ENCODE measurements around the gene SDF2L1.
"Not testable (repeated sequence)": the region's sequence is repeated elsewhere in the genome, so short reads cannot be mapped to it uniquely, and the experiment has no call there.

Gene SDF2L1

GRCh38 chr22:21637450-21637849 lies 4.7 kb upstream of the SDF2L1 start:
- DNase-seq = not testable (repeated sequence)

DNA sequence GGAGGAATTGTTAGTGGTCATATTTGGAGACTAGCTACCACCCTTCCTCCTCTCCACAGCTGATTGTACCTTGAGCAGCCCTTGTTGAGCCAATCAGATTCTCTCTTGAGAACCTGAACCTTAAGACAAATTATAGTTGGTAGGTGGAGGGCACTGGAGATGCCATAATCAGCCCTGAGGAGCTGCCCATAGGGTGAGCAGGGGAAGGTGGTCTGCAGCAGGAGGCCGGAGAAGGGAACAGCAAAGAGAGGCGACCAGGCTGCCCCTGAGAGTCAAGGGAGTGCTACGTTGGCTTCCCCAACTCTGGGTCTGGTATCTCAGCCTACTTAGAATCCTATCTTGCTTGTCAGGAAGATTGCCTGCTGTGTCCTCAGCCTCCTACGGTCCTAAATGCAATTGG lies 2.7 kb upstream of the SDF2L1 start:
- DNase-seq = no peak

DNA sequence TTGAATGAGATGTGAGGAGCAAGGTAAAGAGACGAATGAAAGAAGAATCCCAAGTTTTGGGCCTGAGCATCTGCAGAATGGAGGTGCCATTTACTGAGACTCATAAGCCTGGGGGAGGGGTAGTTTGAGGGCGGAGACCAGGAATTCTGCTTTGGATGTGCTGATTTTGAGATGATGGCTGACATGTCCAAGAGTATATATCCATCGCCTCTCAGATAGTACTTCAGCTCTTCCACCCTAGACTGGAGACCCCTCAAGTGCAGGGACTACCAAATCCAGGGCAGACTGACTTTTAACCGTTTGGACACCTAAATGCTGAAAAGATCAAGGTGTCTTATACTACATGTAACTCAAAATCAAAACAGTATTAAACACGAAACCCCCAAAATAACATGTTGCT lies 1.3 kb upstream of the SDF2L1 start:
- DNase-seq = no peak

GRCh38 chr22:21641417-21641788 lies 699 bp upstream of the SDF2L1 start:
- DNase-seq = peak; percentile 21

- DNase-seq = peak; percentile 46
These were observed 714 bp downstream of the SDF2L1 start for GRCh38 chr22:21642584-21643448.

- no peak for DNase-seq
These were observed 1.6 kb downstream of the SDF2L1 start for GRCh38 chr22:21643533-21644357.

- DNase-seq = not testable (repeated sequence)
These were observed 3.4 kb downstream of the SDF2L1 start for GRCh38 chr22:21645513-21645912.

DNA sequence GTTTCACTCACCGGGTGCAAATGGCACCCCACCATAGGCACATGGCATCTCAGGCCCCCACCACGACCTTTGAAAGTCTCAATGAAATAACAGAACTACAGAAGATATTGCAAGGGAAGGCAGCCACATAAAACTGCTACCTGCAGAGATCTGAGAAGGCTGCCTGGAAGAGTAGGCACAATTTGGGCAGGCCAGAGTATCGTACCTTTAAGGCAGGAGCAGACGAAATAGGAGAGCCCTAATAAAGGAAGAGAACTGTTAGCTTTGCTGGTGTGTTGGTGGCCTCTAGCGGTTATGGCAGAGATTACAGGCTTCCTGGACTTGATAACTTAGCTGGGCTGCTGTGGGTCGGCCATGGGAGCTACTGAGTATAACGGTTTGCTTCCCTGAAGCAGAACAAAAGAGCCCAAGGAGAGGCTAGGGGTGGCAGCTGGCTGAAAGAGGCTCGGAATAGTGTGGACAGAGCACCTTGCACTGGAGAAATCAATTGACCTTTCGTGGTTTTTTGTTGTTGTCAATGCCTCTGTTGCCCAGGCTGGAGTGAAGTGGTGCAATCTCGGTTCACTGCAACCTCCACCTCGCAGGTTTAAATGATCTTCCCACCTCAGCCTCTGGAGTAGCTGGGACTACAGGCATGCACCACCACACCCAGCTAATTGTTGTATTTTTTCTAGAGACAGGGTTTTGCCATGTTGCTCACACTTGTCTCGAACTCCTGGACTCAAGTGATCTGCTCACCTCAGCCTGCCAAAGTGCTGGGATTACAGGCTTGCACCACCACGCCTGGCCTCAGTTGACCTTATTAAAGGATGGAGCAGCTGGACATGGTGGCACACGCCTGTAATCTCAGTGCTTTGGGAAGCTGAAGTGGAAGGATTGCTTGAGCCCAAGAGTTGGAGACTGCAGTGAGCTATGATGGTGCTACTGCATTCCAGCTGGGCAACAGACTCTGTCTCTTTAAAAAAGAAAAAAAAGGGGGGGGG lies 4.8 kb downstream of the SDF2L1 start:
- DNase-seq = peak; percentile 63

GRCh38 chr22:21650280-21650679 lies 8.2 kb downstream of the SDF2L1 start:
- DNase-seq = no peak

DNA sequence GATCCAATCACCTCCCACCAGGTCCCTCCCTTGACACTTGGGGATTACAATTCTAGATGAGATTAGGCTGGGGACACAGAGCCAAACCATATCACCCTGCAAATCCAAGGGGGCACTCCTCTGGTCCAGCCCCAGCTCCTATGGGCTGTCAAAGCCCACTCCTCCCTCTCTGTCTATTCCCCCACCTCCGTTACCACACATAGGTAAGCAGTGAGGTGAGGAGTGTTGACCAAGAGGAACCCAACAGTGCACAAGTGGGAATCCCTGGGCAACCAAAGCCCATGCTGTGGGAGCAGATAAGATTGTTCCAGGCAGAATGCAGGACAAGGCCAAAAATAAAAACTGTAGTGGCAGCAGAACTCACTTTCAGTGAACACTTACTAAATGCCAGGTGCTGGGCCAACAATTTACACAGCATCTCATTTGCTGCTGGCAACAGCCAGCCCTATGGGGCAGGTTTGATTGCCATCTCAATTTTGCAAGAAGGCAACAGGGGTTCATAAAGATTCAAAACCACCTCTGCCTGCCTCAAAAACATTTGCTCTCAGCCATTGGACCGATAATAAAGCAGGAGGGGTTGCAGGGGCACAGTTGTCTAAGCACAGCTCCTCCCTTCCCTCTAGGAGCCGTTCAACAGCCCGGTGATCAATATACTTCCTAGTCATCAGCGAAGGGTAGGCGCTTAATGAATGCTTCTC lies 8.9 kb downstream of the SDF2L1 start:
- DNase-seq = no peak

DNA sequence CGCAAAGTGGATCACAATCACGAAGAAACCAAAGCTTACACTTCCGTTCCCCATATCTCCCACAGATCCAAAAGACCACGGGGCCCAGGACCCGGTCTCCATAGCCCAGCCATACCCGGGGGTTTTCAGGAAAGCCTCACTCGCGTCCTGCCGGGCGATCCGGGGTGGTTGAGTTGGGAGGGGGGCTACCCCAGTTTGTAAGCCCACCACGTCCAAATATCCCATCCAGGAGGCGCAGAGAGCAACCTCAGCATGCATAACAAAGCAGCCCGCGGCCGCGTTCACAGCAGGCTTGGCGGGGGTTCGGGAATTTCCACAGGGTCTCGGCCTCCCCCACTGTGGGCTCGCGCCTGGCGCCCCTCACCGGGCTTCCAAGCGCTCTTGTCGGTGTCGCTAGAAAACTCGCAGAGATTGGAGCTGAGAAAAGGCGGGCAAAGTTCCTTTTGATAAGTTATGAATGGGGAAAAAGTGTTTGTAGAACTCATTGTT lies 9.5 kb downstream of the SDF2L1 start:
- DNase-seq = no peak

DNA sequence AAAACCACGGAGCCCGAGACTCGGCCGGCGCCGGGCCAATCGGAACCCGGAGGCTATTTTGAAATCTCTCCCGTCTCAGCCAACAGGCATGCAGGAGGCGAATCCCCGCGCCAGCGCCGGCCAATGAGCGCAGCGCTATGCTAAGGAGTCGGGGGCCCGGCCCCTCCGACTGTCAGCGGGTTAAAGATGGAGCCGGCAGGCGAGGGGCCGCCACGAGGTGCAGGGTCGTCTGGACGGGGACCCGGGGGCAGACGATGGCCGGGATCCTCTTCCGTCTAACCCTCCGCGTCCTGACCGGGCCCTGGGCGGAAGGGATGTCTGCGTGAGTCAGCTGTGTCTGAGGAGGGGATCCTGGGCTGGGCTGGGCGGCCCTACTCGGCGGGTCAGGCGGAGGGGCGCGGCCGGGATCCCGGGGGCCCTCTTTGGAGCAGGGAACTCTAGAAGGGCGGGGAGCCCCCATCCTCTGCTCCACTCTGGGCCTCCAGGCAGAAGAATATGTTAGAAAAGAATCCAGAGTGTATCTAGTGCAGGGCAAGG lies 10.0 kb downstream of the SDF2L1 start:
- peak; percentile 86 for DNase-seq

DNA sequence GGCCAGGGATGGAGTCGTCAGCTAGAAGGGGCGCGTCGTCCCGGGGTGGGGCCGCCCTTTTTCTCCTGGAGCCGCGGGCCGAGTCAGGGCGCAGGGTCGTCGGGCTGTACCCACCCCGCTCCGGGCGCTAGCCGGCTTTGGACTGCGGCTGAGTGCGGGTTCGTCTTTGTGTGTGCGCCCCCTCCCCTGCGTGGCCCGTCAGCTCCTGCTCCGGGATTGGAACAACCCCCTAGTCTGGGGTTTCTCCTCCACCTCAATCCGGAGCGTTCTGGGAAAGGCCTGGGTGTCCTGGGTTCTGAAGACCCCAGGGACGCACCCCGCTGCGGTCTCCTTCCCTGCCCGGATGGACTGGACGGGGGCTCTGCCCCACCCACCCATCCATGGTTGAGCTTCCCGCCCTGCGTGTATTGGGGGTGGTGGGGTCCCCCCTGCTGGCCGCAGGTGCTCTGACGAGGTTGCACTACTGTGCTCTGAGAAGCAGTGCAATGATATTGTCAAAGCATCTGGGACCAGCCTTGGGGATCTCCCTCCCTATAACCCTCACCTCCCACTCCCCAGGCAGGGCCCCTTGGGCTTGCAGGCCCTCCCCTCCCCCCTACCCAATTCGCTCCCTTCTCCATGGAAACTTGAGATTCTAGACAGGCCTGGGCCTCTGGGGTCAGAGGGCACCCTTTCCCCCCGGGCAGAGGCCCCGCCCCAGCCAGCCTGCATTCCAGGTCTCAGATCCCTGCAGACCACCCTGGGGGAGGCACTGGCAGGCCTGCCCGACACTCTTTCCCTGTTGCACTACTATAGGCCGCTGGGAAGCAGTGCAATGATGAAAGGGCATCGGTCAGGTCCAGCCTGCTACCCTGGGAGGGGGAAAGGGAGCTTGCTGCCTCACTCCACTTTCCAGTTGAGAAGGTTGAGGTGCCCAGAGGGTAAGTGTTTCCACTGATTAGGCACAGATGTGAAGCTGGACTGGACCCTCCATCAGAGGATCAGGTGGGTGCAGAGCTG lies 10.7 kb downstream of the SDF2L1 start:
- no peak for DNase-seq

DNA sequence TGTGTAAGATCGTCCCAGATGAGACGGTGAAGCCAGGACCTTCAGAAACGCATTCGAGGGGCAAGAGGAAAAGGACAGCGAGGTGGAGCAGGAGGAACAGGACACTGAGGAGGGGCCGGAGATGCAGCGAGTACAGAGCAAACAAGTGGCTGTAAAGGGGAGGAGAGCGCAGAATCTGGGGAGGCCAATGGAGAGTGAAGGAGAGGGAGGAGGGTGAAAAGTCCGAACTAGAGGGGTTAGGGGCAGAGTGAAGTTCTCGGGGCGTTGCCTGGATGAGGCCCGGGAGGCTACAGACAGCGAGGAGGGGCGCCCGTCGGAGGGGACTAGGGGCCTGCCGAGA lies 14.9 kb downstream of the SDF2L1 start:
- no peak for DNase-seq

DNA sequence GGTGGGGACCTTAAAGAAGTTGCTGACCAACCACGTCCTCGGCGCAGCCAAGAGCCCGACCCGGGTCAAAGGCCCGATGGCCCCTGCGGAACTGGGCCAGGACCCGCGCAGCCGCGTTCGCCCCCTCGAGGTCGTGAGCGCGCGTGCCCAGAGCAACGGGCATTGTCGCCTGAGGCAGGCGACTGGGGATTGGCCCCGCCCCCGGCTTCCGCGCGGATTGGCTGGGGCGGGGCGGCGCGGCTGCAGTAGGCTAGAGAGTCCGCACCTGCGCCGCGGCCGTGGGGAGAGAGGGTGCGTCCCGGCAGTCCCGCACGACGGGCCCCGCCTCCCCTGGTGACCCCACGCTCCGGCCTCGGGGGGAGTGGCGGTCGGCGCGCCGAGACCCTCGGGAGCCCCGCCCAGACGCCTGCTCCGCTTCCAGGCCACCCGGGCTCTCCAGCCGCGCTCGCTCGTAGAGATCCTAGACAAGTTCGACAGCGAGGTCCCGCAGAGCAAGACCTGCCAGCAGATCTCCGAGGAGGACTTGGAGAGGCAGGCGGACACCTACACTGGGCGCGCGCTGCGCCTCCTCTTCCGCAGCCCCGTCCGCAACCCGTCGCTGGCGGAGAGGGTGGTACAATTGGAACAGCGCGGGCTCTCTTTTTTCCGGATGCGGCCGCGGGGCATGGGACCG lies 15.4 kb downstream of the SDF2L1 start:
- no peak for DNase-seq

- DNase-seq = no peak
These were observed 17.9 kb downstream of the SDF2L1 start for GRCh38 chr22:21659864-21660525.

DNA sequence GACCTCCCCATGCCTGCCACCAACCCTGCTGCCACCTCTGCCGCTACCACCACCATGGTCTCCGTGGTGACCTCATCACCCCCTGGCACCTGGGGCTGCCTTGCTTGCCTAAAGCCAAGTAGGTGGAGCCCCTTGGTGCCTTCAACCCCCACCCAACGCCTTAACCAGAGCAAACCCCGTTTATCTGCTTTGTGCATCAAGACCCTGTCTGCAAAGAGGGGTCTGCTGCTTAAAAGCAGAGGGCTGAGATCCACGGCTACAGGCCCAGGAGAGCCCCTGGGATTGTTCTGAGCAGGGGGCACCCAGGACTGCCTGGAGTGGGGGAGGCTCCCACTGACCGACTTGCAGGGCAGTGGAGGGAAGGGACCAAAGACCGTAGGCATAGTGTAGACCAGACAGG lies 18.8 kb downstream of the SDF2L1 start:
- DNase-seq = no peak

- DNase-seq = no peak
These were observed 19.9 kb downstream of the SDF2L1 start for GRCh38 chr22:21661991-21662390.

GRCh38 chr22:21663738-21664137 lies 21.6 kb downstream of the SDF2L1 start:
- DNase-seq = no peak

Data from kidney glomerular epithelial cell (primary cell).